HG03432 (cell line): ENCODE measurements around the gene MTERF4.
"Not testable (repeated sequence)": the region's sequence is repeated elsewhere in the genome, so short reads cannot be mapped to it uniquely, and the experiment has no call there.

ENCODE experiments used
- ATAC-seq: cut with Tn5 transposase; IDR thresholded peaks from one replicate; pipeline ENCODE4 v1.9.1; 2021; ENCODE audit warnings: mild to moderate bottlenecking, moderate library complexity; ENCODE audit not compliant: unreplicated experiment

The MTERF4 gene

DNA sequence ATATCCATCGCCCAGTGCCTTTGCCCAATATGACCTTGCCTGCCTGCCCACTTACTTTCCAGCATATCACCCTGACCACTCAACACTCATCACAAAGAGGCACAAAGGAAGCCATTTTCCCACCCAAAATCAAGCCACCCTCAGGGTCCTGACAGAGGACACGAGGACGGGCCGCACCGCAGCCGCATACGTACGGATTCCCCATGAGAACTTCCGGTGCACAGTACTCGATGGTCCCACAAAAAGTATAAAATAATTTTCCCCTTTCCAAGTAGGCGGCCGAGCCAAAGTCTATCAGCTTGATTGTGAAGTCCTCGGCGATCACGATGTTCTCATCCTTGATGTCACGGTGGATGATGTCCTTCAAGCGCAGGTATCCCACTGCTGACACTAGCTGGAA is 10.0 kb upstream of the MTERF4 start:
- no peak for ATAC-seq

DNA sequence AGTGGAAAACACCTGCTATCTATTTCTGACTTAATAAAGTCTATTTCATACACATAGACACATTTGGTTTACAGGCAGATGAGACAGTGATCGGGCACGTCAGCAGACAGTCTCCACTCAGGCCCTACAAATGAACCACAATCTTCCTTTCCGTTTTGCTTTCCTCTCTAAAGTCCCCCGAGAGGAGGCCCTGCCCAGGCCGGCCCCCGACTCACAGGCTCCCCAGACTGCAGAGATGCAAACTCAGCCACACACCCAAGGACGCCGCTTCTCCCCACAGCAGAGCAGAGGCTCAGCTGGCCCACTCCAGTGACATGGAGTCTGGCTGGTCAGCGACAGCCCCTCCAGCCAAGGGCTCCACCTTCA is 9.3 kb upstream of the MTERF4 start:
- ATAC-seq, result peak; percentile 50

DNA sequence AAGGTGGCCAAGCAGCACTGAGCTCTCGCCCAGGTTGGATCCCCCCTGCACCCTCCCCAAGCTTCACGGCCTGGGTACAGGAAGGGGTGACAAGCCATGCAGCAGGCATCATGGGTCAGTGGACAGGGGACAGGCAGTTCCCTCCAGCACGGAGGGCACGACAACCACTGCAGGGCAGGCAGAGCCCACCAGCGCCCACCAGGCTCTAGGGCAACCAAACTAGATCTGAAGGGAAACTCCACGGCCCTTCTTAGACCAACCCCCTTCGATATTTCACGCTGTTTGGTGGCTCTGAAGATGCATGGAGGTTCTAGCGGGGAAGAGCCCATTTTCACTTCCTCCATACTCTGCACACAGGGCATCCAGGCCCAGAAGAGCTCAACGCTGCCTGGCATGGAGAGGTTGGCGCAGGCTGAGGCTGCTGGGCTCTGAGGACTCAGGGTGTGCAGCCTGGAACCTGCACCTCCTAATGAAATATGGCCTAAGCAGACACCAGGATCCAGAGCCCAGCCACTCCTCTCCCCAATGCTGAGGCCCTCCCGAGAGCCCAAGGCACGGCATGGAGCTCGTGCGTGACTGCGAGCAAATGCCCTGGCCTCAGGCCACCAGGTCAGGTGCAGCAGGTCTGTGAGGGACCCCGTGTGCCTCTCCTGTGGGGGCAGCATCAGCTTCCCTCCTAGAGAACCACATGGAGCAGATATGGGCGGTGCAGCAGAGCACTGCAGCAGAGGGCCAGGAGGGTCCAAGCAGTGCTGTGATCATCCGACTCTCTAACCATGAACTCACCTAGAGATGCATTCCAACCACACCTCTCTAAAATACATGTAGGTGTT is 8.7 kb upstream of the MTERF4 start:
- ATAC-seq, result peak; percentile 53

DNA sequence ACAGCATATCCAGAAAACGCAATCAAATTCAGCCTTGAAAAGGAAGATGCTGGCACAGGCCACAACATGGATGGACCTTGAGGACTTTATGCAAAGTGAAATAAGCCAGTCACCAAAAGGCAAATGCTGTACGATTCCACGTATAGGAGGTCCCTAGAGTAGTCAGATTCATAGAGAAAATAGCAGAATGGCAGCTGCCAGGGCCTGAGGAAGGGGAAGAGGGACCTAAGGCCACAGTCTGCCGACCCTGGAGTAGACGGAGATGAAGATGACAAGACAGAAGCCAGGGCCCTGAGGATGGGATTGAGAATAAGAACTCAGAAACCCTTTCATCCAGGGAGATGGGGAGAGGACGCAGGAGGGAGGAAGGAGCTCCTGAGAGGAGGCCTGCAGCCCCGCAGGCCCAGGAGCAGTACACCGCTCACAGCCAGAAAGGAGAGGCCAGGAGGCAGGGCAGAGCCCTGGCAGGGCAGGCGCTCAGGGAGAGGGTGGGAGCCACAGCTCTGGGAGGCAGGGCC is 8.1 kb upstream of the MTERF4 start:
- ATAC-seq, result no peak

DNA sequence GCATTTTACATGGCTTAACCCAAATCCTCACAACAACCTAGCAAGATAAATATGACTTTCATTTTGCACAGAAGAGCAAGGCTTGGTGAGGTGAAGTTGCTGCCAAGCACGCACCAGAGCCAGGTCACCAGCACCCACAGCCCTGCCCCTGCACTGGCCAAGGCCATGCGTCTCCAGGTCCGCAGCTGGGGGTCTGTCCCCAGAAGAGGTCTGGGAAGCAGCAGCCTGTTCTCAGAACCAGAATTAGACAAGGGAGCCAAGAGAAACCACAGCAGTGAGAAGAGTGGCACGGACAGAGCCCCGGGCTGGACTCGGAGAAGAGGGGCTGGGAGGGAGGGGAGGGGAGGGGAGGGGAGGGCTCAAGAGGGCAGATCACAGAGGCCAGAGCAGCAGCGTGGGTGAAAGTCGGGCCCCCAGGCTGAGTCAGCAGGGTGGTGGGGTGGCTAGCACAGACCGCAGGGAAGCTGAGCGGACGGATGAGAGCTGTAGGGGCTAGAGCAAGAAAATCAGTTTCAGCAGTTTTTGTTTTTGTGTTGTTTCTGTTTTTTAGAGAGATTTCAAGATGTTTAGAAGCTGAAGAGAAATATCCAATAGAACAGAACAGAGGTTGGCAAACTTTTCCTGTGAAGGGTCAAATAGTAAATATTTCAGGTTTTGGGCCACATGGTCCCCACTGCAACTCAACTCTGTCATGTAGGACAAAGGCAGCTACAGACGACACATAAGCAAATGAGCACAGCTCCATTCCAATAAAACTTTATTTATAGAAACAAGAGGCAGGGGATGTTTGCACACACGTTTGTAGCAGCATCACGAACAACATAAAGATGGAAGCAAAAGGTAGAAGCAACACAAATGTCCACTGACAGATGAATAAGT is 7.4 kb upstream of the MTERF4 start:
- ATAC-seq, result no peak

DNA sequence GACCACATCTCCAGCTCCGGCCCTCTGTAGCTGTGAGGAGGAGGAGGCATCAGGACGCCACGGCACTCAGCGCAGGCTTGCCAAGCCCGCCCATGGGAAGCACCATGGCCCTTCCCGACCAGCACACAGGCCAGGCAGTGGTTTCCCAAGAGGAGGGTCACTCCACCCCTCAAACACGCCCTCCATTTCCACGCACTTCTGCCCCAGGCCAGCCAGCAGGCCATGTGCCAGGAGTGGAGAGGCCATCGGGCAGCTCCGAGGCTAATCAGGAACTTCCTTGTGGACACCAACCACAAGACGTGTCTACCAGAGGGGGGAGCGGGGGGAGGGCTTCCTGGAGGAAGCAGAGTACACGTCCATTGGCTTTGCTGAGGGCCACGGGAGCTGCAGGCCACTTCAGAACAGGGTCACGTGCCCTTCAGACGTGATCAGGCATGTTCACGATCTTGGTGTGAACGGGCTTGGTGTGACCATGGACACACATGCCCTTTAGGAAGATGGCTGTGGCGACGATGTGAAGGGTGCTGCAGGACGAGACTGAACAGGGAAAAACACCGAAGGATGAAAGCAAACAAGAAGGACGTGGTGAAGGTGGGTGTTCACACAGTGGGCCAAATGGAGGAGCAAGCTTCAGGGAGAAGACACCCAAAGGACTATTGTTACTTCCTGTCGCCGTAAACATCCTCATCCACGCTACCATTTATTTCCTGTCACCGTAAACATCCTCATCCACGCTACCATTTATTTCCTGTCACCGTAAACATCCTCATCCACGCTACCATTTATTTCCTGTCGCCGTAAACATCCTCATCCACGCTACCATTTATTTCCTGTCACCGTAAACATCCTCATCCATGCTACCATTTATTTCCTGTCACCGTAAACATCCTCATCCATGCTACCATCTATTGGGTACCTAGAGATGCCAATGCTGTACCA is 6.5 kb upstream of the MTERF4 start:
- ATAC-seq, result no peak

DNA sequence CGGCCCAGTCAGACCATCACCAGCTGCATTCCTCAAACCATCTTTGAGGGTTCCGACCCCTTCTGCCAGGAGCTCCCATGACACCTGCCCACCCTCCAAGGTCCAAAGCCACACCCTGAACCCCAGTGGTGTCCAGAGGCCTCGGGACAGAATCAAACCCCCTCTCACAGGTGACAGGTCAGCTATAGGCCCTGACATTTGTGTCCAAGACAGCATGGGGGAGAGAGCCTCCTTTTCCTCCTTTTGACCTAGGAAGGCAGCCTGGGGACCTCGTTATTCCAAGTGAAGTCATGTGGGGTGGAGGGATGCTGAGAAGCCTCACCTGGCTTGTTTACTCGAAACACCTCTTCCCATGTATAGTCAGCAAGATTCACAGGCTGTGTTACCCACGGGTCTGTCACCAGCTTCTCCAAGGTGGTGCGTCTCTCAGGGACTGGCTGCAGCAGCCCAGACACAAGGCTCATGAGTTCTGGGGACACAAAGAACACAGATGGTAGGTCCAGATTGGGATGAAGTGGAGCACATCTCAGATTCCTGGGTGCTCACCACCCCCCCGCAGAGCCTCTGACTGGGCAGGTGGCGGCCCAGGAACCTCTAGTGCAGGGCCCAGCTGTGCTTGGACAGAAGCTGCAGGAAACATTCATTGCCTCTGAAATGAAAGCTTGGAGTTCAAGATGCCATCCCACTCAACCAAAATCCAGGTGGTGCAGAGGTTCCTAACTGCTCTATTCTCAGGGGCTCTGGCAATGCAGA is 5.1 kb upstream of the MTERF4 start:
- ATAC-seq, result no peak

DNA sequence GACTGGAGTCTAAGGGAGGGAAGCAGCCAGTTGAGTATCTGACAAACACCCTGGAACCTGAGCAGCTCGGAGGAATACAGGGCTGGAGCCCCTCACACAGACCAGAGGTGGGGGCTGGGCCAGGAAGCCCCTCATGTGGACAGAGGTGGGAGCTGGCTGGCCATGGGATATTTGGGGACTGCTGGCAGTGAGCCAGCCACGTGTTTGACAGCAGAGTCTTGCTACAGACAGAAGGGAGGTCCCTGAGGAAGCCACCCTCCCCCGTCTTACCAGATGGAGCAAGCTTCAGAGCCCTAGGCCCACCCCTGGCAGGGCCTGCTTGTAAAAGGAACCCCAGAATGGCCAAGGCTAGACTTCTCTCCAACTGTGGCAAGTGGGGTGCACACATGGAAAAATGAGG is 3.6 kb upstream of the MTERF4 start:
- no peak for ATAC-seq

DNA sequence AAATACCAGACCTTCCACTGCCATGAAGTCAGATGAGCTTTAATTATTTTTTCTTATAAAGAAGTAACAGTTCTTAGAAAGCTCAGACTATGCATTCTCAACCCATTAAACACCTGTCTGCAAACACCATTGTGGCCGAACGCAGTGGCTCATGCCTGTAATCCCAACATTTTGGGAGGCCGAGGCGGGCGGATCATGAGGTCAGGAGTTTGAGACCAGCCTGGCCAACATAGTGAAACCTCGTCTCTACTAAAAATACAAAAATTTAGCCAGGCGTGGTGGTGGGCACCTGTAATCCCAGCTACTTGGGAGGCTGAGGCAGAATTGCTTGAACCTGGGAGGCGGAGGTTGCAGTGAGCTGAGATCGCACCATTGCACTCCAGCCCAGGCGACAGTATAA is 2.5 kb upstream of the MTERF4 start:
- not testable (repeated sequence) for ATAC-seq

DNA sequence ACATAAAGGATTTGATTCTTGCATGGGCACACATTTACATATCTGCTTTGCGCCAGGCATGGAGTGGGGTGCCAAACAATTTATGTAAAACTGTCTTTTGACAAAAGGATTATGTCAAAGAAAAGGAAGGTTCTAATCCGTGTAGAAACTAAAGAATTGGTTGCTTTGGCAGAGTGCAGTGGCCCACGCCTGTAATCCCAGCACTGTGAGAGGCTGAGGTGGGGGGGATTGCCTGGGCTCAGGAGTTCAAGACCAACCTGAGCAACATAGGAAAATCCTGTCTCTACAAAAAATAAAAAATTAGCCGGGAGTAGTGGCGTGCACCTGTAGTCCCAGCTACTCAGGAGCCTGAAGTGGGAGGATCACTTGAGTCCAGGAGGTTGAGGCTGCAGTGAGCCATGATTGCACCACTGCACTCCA is 1.1 kb upstream of the MTERF4 start:
- ATAC-seq, result no peak

DNA sequence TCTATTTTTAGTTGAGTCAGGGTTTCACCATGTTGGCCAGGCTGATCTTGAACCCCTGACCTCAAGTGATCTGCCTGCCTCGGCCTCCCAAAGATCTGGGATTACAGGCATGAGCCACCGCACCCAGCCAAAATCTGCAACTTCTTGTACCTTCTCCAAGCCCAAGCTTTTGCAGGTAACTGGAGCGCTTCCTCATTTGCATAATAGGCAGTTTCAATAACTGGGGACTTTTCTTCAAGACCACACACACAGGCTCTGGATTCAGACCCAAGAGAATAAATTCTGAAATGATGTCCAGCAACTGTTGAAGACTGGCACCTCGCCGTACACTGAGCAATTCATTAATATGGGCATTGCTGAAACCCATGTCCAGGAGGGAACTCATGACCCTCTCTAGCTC is 2.8 kb downstream of the MTERF4 start:
- no peak for ATAC-seq

DNA sequence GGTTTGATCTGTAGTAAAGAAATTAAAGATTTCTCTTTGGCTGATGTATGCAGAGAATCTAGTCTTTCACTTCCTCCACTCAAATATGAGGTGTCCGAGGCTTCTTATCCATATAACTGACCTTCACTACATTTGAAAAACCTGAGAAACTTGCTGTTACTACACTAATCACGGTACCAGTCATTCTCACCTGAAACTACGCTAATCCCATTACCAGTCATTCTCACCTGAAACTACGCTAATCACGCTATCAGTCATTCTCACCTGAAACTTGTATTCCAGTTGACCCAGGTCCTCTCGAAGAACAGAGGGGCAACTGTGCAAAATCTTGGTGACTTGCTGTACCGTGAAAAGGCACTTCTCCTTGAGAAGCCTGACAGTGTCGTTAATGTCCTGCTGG is 5.1 kb downstream of the MTERF4 start:
- peak; percentile 48 for ATAC-seq

DNA sequence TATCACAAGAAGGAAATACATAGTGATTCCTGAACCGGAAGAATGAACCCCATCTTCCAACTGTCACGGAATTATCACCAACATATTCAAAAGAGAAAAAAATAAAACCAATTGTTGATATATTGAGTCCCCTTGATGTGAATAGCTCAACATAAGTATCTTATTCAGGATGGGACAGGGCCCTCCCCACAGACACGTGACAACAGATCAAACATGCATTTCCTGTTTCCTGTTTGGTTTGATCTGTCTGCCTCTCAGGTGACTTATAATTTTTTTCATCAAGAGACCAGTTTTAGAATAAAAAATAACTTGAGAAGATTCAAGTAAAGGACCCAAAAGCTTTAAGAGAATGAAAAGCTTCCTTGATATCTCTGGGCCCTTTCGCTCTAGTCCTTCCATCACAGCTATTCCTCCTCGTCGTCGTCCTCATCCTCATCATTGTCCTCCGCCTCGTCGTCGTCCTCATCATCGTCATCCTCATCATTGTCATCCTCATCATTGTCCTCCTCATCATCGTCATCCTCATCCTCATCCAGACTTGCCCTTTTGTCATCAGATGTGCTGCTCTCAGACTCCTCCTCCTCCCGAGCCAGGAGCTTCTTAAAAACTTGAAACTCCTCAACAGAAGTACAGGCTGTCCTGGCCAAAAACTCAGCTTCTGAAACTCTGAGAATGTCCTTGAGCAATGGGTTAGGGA is 6.3 kb downstream of the MTERF4 start:
- ATAC-seq, result no peak

DNA sequence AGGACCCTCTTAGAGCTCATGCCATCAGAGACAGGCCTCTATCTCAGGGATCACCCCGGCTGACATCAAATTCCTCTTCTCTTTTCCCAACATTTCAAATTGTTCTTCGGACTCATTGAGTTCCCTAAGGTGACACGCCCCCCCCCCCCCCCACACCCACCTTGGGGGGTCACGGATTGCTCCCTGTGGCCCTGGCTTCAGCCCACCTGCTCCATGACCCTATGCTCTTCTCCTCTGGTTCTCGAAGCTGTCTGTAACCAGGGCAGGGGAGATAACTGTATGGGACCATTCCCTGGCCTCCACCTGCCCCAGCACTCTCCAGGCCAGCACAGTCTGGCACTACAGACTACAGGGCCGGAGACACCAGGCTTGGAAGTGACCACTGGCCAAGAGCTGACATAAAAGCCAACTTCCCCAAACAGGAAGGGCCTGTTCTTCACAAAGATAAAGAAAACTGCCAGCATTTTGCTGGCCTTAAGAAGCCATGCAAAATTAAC is 7.1 kb downstream of the MTERF4 start:
- no peak for ATAC-seq

DNA sequence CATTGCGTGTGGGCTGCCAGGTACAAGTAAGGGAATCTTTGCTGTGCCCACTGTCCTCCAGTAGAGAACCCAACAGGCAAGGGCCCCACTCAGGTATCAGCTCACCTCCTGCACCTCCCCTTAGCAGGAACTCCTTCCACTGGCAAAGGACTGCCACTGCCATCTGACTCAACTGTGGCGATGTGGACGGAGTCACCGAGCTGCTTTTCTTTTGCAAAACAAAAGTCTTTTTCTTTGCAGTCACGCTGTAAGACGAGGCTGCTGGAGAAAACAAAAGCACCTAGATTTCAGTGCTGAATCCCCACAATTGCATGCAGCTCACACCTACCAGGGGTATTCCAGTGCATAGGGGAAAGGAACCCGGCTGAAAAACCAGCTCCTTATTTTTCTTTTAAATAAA is 7.9 kb downstream of the MTERF4 start:
- no peak for ATAC-seq

DNA sequence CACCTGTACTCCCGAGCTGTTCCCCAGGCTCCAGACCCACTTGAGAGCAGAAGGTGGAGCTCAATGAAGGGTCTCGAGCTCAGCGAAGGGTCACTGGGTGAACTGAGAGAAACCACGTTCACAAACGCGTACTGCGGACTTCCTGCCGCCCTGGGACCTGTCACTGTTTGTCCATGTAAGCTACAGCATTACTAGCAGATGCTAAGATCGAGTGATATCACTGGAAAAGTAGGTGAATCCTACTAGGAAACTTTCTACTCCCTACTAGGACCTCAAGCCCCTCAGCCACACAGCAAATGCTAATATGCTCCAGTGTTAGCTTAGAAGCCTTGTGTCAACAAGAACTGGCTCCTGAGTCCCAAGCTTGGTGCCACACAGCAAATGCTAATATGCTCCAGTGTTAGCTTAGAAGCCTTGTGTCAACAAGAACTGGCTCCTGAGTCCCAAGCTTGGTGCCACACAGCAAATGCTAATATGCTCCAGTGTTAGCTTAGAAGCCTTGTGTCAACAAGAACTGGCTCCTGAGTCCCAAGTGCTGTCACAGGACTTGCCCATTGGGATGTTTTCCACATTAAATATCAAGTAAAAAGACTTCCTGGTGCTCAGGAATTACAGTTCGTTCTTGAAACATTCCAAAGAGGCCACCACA is 8.8 kb downstream of the MTERF4 start:
- not testable (repeated sequence) for ATAC-seq

DNA sequence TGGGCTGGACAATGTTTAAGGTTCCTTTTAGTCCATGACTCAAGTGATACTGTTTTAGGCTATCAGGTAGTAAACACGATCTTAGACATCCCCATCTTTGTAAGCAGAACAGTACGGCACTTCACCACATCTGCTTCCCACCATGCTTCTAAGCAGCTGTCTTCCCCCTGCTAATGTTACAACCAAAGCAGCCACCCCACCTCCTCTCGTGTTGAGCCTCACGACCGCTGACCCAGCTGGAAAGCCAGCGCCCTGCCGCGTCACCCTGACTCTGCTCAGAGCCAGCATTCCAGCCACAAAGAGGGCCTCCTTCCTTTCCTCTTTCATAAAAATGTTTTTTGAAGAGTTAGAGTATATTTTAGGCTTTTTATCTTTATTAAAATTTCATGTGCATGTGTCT is 9.4 kb downstream of the MTERF4 start:
- no peak for ATAC-seq

DNA sequence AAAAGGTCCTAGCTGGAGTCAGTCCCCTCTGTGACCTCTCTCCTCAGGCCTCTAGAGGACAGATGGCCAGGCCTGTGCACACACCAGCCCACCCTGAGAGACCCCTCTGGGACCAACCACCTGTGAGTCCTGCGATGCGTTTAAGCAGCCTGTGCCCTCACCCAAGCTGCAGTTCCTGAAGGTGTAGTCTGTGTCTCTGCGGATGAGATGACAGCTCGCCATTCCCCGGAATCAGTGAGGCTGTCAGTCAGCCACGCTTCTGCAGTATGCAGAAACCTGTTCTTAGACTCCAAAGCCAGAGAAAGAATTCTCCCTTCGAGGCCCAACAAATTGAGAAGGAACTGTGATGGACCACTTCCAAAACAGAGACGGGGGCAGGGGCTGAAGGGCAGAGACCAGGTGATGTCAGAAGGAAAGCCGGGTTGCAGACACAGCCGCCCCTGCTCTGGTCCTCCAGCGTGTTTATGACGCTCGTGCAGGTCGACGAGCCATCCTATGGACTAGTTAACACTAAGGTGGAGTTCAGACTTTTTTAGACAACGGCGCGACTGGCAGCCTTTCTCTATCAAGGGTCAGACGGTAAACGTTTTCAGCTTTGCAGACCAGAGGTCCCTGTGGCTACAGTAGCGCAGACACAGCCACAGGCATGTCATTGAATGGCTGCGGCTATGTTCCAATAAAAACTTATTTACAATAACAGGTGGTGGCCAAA is 10.2 kb downstream of the MTERF4 start:
- no peak for ATAC-seq
